PFSK-1 (cell line): ENCODE results near the gene PAK2.

ENCODE experiments used
- FOXP2 ChIP-seq: optimal IDR thresholded peaks from 2 replicates; pipeline ENCODE3; 2011; ENCODE audit warnings: borderline replicate concordance, control low read depth, inconsistent platforms; ENCODE audit not compliant: insufficient read depth; ENCODE audit errors: extremely low read length, extremely low read depth
- POLR2AphosphoS5 ChIP-seq: IDR thresholded peaks from 2 replicates; pipeline ENCODE4 v1.6.1; 2012; ENCODE audit warnings: low read depth, mild to moderate bottlenecking, control low read depth, low read length, moderate library complexity
- TAF1 ChIP-seq: IDR thresholded peaks from 2 replicates; pipeline ENCODE4 v1.6.1; 2012; ENCODE audit warnings: low read length, control low read depth, borderline replicate concordance; ENCODE audit not compliant: insufficient read depth

- TF ChIP-seq POLR2AphosphoS5 (no peak), TAF1 (no peak), FOXP2 (no peak)
Observed at GRCh38 chr3:196842567-196843434, 103.1 kb downstream of the PAK2 start.
